Osteocyte (in vitro differentiated cells): ENCODE measurements around the gene MMRN1. TPM values are rescaled to one million over a fixed set of nuclear protein-coding genes. Genes with fewer than 3 reads are reported as not detected.

Experiments used
- DNase-seq: peaks from one replicate; pipeline ENCODE4 v3.0.0; 2021; ENCODE audit warnings: mixed read lengths; ENCODE audit not compliant: unreplicated experiment; ENCODE audit errors: extremely low spot score
- H3K27ac Mint-ChIP-seq: one replicate; pipeline ENCODE4 v1.8.0; 2021; ENCODE audit warnings: mild to moderate bottlenecking, mixed read lengths; ENCODE audit not compliant: unreplicated experiment
- H3K27me3 Mint-ChIP-seq: one replicate; pipeline ENCODE4 v1.8.0; 2021; ENCODE audit warnings: mixed read lengths; ENCODE audit not compliant: unreplicated experiment
- H3K36me3 Mint-ChIP-seq: one replicate; pipeline ENCODE4 v1.8.0; 2021; ENCODE audit warnings: mixed read lengths; ENCODE audit not compliant: unreplicated experiment
- H3K4me1 Mint-ChIP-seq: one replicate; pipeline ENCODE4 v1.8.0; 2021; ENCODE audit warnings: mixed read lengths; ENCODE audit not compliant: unreplicated experiment
- H3K4me3 Mint-ChIP-seq: one replicate; pipeline ENCODE4 v1.8.0; 2021; ENCODE audit warnings: mild to moderate bottlenecking, moderate library complexity, mixed read lengths; ENCODE audit not compliant: unreplicated experiment
- H3K9me3 Mint-ChIP-seq: one replicate; pipeline ENCODE4 v1.8.0; 2021; ENCODE audit warnings: mixed read lengths; ENCODE audit not compliant: unreplicated experiment
- total RNA-seq: library from RNA; stranded (reverse); gene quantifications from 2 replicates; pipeline ENCODE4 v1.2.1, GENCODE V29; 2021
- TF ChIP-seq, protein P1 (sequence below): fragments of 200-600 bp; sonication (generic); IDR thresholded peaks from 2 replicates; pipeline ENCODE4 v1.5.0; 2021; ENCODE audit warnings: antibody characterized with exemption, mild to moderate bottlenecking, moderate library complexity

Gene MMRN1
- total RNA-seq, 1 donor from 2014 or later = not detected

DNA sequence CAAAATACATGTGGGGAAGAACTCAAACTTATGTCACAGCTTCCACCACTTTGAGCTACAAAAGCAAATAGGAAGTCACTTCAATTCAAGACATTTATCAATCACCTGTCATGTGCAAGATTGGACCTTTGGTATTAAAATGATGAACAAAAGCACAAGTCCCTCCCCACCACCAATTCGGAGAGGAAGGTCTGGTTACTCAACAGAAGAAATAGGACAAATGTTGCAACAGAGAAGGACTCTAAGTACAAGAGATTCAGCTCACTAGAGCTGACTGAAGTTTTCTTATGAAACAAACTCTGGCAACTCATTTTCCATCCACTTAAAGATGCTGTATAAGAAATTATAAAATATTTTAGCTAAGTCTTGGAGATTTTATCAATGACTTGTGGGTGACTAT is 16.0 kb upstream of the MMRN1 start:
- Mint-ChIP-seq H3K4me3 (no peak overlapping the region), H3K4me1 (no peaks in the 10 kb centered on the region), H3K27me3 (peaks cover 29% of the 10 kb centered on the region), H3K9me3 (no peaks in the 10 kb centered on the region), H3K36me3 (no peaks in the 10 kb centered on the region), H3K27ac (no peak overlapping the region)
- no peak for DNase-seq
- TF ChIP-seq, protein P1, sequence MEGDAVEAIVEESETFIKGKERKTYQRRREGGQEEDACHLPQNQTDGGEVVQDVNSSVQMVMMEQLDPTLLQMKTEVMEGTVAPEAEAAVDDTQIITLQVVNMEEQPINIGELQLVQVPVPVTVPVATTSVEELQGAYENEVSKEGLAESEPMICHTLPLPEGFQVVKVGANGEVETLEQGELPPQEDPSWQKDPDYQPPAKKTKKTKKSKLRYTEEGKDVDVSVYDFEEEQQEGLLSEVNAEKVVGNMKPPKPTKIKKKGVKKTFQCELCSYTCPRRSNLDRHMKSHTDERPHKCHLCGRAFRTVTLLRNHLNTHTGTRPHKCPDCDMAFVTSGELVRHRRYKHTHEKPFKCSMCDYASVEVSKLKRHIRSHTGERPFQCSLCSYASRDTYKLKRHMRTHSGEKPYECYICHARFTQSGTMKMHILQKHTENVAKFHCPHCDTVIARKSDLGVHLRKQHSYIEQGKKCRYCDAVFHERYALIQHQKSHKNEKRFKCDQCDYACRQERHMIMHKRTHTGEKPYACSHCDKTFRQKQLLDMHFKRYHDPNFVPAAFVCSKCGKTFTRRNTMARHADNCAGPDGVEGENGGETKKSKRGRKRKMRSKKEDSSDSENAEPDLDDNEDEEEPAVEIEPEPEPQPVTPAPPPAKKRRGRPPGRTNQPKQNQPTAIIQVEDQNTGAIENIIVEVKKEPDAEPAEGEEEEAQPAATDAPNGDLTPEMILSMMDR = no peak

DNA sequence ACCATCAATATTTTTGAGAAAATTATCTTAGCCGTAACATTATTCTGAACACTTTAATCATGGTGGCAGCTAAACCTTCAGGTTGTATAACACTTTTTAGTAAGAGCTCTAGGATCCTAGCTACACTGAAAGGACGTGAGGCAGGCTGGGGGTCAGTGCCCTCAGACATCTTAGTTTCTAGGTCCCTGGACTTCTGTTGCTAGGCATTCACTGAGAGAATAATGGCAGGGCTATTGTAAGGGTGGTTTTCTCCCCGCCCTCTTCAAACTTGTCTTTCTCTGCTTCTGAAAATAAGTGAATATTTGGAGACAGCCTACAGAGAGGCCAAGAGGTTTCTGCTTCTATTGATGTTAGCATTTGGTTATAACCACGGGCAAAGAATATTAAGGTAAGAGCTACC is 15.4 kb upstream of the MMRN1 start:
- Mint-ChIP-seq H3K9me3 (no peaks in the 10 kb centered on the region), H3K4me3 (no peak overlapping the region), H3K27ac (no peak overlapping the region), H3K36me3 (no peaks in the 10 kb centered on the region), H3K4me1 (no peaks in the 10 kb centered on the region), H3K27me3 (peaks cover 29% of the 10 kb centered on the region)
- DNase-seq = no peak
- TF ChIP-seq, protein P1 = no peak

DNA sequence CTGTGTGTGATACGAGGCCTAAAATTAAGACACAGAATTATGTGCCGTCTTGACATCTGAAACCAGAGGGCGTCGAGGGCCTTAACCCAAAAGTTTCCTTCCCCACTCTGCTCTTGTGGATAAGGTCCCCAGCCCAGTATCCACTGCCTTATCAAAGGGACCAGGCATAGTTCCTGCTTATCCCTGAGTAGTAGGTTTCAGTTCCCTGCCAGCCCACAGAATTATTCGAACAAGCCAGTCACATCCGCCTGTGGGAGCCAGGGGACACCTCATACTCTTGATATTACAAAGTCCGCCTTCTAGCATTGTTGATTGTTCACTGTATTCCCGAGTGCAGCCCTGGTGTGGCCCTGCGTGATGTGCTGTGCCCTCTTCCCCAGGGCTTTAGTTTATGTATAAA is 5.4 kb upstream of the MMRN1 start:
- no peaks in the 10 kb centered on the region for H3K9me3 Mint-ChIP-seq
- H3K27ac Mint-ChIP-seq = no peak overlapping the region
- H3K27me3 Mint-ChIP-seq = peaks cover 46% of the 10 kb centered on the region
- no peak overlapping the region for H3K4me3 Mint-ChIP-seq
- no peaks in the 10 kb centered on the region for H3K36me3 Mint-ChIP-seq
- TF ChIP-seq, protein P1 = no peak
- DNase-seq = no peak
- H3K4me1 Mint-ChIP-seq = no peaks in the 10 kb centered on the region

DNA sequence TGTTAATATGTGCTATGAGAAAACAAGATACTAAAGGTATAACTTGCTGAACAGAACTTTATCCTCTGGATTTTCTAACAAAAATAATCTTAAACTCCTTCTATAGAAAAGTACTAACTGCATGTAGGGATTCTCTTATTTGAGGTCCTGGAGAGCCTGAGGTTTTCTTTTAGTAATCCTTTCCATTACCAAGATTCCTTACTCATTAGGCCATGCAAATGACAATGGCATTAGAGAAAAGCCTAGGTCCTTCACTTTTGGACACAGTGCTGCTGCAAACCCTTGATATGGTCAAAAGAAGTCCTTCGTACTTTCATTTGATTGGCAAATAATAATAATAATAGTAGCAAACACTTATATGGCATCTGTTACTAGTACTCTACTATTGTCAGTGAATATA is 3.2 kb downstream of the MMRN1 start:
- Mint-ChIP-seq H3K4me1 (no peaks in the 10 kb centered on the region), H3K27ac (no peak overlapping the region), H3K27me3 (peaks cover 22% of the 10 kb centered on the region), H3K9me3 (no peaks in the 10 kb centered on the region), H3K36me3 (no peaks in the 10 kb centered on the region), H3K4me3 (no peak overlapping the region)
- DNase-seq = no peak
- TF ChIP-seq, protein P1 = no peak

DNA sequence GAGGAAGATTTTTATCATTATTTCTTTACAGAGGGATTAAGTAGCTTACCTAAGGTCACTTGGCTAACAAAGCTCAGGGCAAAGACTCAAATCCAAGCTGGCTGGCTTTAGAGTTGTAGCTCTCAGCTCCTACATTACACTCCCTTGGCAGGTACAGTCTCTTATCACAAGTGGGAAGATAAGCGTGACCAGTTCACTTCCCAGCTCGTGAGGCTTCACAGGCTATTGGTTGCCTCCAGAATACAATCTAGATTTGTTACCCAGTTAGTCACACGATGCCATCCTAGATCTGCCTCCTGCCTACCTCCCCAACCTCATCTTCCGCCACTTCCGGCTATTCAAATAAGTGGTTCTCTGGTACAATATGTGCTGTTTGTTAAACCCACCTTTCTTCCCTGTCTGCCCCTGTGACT is 3.7 kb downstream of the MMRN1 start:
- Mint-ChIP-seq H3K27ac (no peak overlapping the region), H3K9me3 (no peaks in the 10 kb centered on the region), H3K36me3 (no peaks in the 10 kb centered on the region), H3K4me3 (no peak overlapping the region), H3K27me3 (peaks cover 21% of the 10 kb centered on the region), H3K4me1 (no peaks in the 10 kb centered on the region)
- TF ChIP-seq, protein P1 = no peak
- DNase-seq = no peak
